Trophoblast cell (in vitro differentiated cells and primary cell): ENCODE data around the gene NMNAT3.

Source experiments
- DNase-seq, 2 donors: peaks; one replicate each; pipeline ENCODE4 v3.0.0-alpha.2; 2016
- H2AFZ ChIP-seq: 2 replicates; pipeline ENCODE4 v1.6.1; 2013; ENCODE audit warnings: low read length, moderate library complexity, mild to moderate bottlenecking; ENCODE audit not compliant: insufficient read depth, poor library complexity
- H2AK5ac ChIP-seq: 2 replicates; pipeline ENCODE4 v1.6.1; 2013; ENCODE audit warnings: mild to moderate bottlenecking, low read length
- H2BK120ac ChIP-seq: 2 replicates; pipeline ENCODE4 v1.6.1; 2013; ENCODE audit warnings: low read length, mild to moderate bottlenecking, moderate library complexity; ENCODE audit not compliant: insufficient read depth, poor library complexity
- H2BK12ac ChIP-seq: 2 replicates; pipeline ENCODE4 v1.6.1; 2013; ENCODE audit warnings: mild to moderate bottlenecking, low read length, moderate library complexity
- H2BK5ac ChIP-seq: 2 replicates; pipeline ENCODE4 v1.6.1; 2013; ENCODE audit warnings: low read length, low read depth, moderate library complexity, mild to moderate bottlenecking; ENCODE audit not compliant: poor library complexity
- H3K14ac ChIP-seq: 2 replicates; pipeline ENCODE4 v1.6.1; 2013; ENCODE audit warnings: mild to moderate bottlenecking, low read length
- H3K18ac ChIP-seq: 2 replicates; pipeline ENCODE4 v1.6.1; 2013; ENCODE audit warnings: mild to moderate bottlenecking, low read length
- H3K23ac ChIP-seq: 2 replicates; pipeline ENCODE4 v1.6.1; 2013; ENCODE audit warnings: low read length
- H3K27ac ChIP-seq: 2 replicates; pipeline ENCODE4 v1.5.1; 2013; ENCODE audit warnings: low read depth, mild to moderate bottlenecking, inconsistent platforms, low read length, moderate library complexity
- H3K27me3 ChIP-seq: 2 replicates; pipeline ENCODE4 v1.6.1; 2013; ENCODE audit warnings: inconsistent platforms, mild to moderate bottlenecking, low read length, moderate library complexity; ENCODE audit not compliant: insufficient read depth
- H3K36me3 ChIP-seq, 2 experiments: 1 replicate in 1 of 2; 2 replicates in 1 of 2; pipeline ENCODE4 v1.6.1; 2013; ENCODE audit warnings: low read length in 2 of 2, mild to moderate bottlenecking in 2 of 2, moderate library complexity in 1 of 2; ENCODE audit not compliant: insufficient read depth in 2 of 2, control insufficient read depth in 1 of 2
- H3K4ac ChIP-seq: 2 replicates; pipeline ENCODE4 v1.6.1; 2013; ENCODE audit warnings: low read depth, mild to moderate bottlenecking, low read length, moderate library complexity
- H3K4me1 ChIP-seq, 2 experiments: 1 replicate in 1 of 2; 2 replicates in 1 of 2; pipeline ENCODE4 v1.6.1; 2013; ENCODE audit warnings: low read length in 2 of 2, mild to moderate bottlenecking in 2 of 2, moderate library complexity in 1 of 2; ENCODE audit not compliant: insufficient read depth in 2 of 2, control insufficient read depth in 1 of 2
- H3K4me2 ChIP-seq: 2 replicates; pipeline ENCODE4 v1.6.1; 2013; ENCODE audit warnings: inconsistent platforms, mild to moderate bottlenecking, low read length, moderate library complexity
- H3K4me3 ChIP-seq: 2 replicates; pipeline ENCODE4 v1.5.1; 2013; ENCODE audit warnings: mild to moderate bottlenecking, low read depth, low read length, inconsistent platforms
- H3K79me1 ChIP-seq: one replicate; pipeline ENCODE4 v1.6.1; 2013; ENCODE audit warnings: low read length
- H3K79me2 ChIP-seq: 2 replicates; pipeline ENCODE4 v1.6.1; 2013; ENCODE audit warnings: low read length, mild to moderate bottlenecking; ENCODE audit not compliant: control insufficient read depth, insufficient read depth, poor library complexity
- H3K9ac ChIP-seq: 2 replicates; pipeline ENCODE4 v1.6.1; 2013; ENCODE audit warnings: mild to moderate bottlenecking, low read length
- H3K9me3 ChIP-seq: 2 replicates; pipeline ENCODE4 v1.6.1; 2013; ENCODE audit warnings: low read depth, mild to moderate bottlenecking, control low read depth, inconsistent platforms, low read length; ENCODE audit not compliant: insufficient read depth
- H4K12ac ChIP-seq: 2 replicates; pipeline ENCODE4 v1.6.1; 2013; ENCODE audit warnings: low read depth, mild to moderate bottlenecking, low read length, moderate library complexity
- H4K8ac ChIP-seq: 2 replicates; pipeline ENCODE4 v1.6.1; 2013; ENCODE audit warnings: low read depth, mild to moderate bottlenecking, low read length, moderate library complexity
- H4K91ac ChIP-seq: one replicate; pipeline ENCODE4 v1.6.1; 2013; ENCODE audit warnings: low read depth, mild to moderate bottlenecking, low read length, moderate library complexity
- WGBS: extraction: QIAGEN DNeasy Blood & Tissue Kit; methylation state at CpG from one replicate; pipeline ENCODE4 v1.1.7; 2013; ENCODE audit warnings: missing lambda C conversion rate; ENCODE audit not compliant: insufficient read length, insufficient coverage; ENCODE audit errors: extremely low coverage; 5-methylcytosine and 5-hydroxymethylcytosine counted together

The NMNAT3 gene

GRCh38 chr3:139627759-139628158, 50.0 kb downstream of the NMNAT3 start:
- H3K4ac ChIP-seq, result no peak overlapping the region
- no peaks in the 10 kb centered on the region for H3K79me1 ChIP-seq
- no peak overlapping the region for H4K8ac ChIP-seq
- no peak overlapping the region for H4K91ac ChIP-seq
- no peak overlapping the region for H2BK120ac ChIP-seq
- no peaks in the 10 kb centered on the region for H3K4me1 ChIP-seq
- H4K12ac ChIP-seq, result no peak overlapping the region
- no peak overlapping the region for H2AFZ ChIP-seq
- DNase-seq, result no peak
- no peaks in the 10 kb centered on the region for H3K79me2 ChIP-seq
- no peak overlapping the region for H3K23ac ChIP-seq
- H2BK12ac ChIP-seq, result no peak overlapping the region
- no peak overlapping the region for H2BK5ac ChIP-seq
- no CpG with 5 or more reads among the region's 5 CpGs for WGBS
- no peaks in the 10 kb centered on the region for H3K9me3 ChIP-seq
- no peak overlapping the region for H3K4me2 ChIP-seq
- no peaks in the 10 kb centered on the region for H3K27me3 ChIP-seq
- no peaks in the 10 kb centered on the region for H3K36me3 ChIP-seq
- H3K4me3 ChIP-seq, result no peak overlapping the region
- H3K27ac ChIP-seq, result no peak overlapping the region
- no peak overlapping the region for H2AK5ac ChIP-seq
- no peak overlapping the region for H3K18ac ChIP-seq
- H3K14ac ChIP-seq, result no peak overlapping the region
- no peak overlapping the region for H3K9ac ChIP-seq

GRCh38 chr3:139620438-139620837, 57.3 kb downstream of the NMNAT3 start:
- Histone ChIP-seq H3K79me1 (no peaks in the 10 kb centered on the region), H3K4ac (no peak overlapping the region), H2BK12ac (no peak overlapping the region), H2BK120ac (no peak overlapping the region), H3K27me3 (no peaks in the 10 kb centered on the region), H3K4me3 (no peak overlapping the region), H3K14ac (no peak overlapping the region), H2AK5ac (no peak overlapping the region), H3K79me2 (no peaks in the 10 kb centered on the region), H4K12ac (no peak overlapping the region), H4K91ac (no peak overlapping the region), H3K36me3 (no peaks in the 10 kb centered on the region), H3K27ac (no peak overlapping the region), H3K9ac (no peak overlapping the region), H3K18ac (no peak overlapping the region), H3K9me3 (no peaks in the 10 kb centered on the region), H3K4me1 (no peaks in the 10 kb centered on the region), H2AFZ (no peak overlapping the region), H3K4me2 (no peak overlapping the region), H2BK5ac (no peak overlapping the region), H3K23ac (no peak overlapping the region), H4K8ac (no peak overlapping the region)
- DNase-seq, result no peak
- no CpG with 5 or more reads among the region's 3 CpGs for WGBS

- no peak overlapping the region for H2BK12ac ChIP-seq
- WGBS, result no CpG with 5 or more reads among the region's 1 CpG
- H3K9ac ChIP-seq, result no peak overlapping the region
- no peak overlapping the region for H3K27ac ChIP-seq
- H2AK5ac ChIP-seq, result no peak overlapping the region
- no peaks in the 10 kb centered on the region for H3K79me1 ChIP-seq
- no peak overlapping the region for H2AFZ ChIP-seq
- no peak overlapping the region for H4K91ac ChIP-seq
- no peaks in the 10 kb centered on the region for H3K36me3 ChIP-seq
- no peak overlapping the region for H2BK120ac ChIP-seq
- no peak overlapping the region for H4K12ac ChIP-seq
- H3K4ac ChIP-seq, result no peak overlapping the region
- no peaks in the 10 kb centered on the region for H3K79me2 ChIP-seq
- H3K27me3 ChIP-seq, result no peaks in the 10 kb centered on the region
- H4K8ac ChIP-seq, result no peak overlapping the region
- H3K4me2 ChIP-seq, result no peak overlapping the region
- H3K4me1 ChIP-seq, result no peaks in the 10 kb centered on the region
- no peak overlapping the region for H3K23ac ChIP-seq
- H2BK5ac ChIP-seq, result no peak overlapping the region
- no peak overlapping the region for H3K18ac ChIP-seq
- no peaks in the 10 kb centered on the region for H3K9me3 ChIP-seq
- no peak for DNase-seq
- no peak overlapping the region for H3K4me3 ChIP-seq
- no peak overlapping the region for H3K14ac ChIP-seq
These were observed 58.3 kb downstream of the NMNAT3 start for GRCh38 chr3:139619484-139619883.

GRCh38 chr3:139617672-139618268, 60.0 kb downstream of the NMNAT3 start:
- Histone ChIP-seq H4K91ac (no peak overlapping the region), H4K8ac (no peak overlapping the region), H3K4me1 (no peaks in the 10 kb centered on the region), H3K79me1 (no peaks in the 10 kb centered on the region), H2AFZ (no peak overlapping the region), H3K27ac (no peak overlapping the region), H3K4me3 (no peak overlapping the region), H3K27me3 (no peaks in the 10 kb centered on the region), H3K79me2 (no peaks in the 10 kb centered on the region), H2AK5ac (no peak overlapping the region), H4K12ac (no peak overlapping the region), H3K9me3 (no peaks in the 10 kb centered on the region), H3K14ac (no peak overlapping the region), H3K36me3 (no peaks in the 10 kb centered on the region), H3K9ac (no peak overlapping the region), H2BK5ac (no peak overlapping the region), H2BK120ac (no peak overlapping the region), H3K4ac (no peak overlapping the region), H2BK12ac (no peak overlapping the region), H3K18ac (no peak overlapping the region), H3K23ac (no peak overlapping the region), H3K4me2 (no peak overlapping the region)
- no peak for DNase-seq
- WGBS, result no CpG with 5 or more reads among the region's 3 CpGs
